OCI-M1 (cell line): Measurements from ENCODE around the gene AP1S2.

Experiments used
- DNase-seq: peaks from one replicate; lab custom pipeline; 2025; lab: John Stamatoyannopoulos, UW

AP1S2 gene

DNA sequence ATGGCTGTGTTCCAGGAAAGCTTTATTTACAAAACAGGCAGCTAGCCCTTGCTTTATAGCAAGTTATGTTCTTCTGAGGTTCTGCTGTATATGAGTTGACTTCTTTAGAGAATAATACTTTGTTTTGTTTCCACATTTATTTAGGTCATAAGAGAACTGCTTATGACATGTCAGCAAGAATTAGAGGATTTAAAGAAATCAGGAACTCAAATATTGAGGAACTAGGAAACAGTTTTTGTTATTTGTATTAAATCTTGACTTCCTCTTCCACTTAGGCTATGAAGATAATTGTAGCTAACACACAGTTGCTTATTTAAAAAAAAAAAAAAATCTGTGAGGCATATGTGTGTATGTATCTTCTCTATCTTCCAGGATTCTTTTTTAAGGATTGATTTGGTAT, 50.0 kb downstream of the AP1S2 start:
- DNase-seq, result no peak

DNA sequence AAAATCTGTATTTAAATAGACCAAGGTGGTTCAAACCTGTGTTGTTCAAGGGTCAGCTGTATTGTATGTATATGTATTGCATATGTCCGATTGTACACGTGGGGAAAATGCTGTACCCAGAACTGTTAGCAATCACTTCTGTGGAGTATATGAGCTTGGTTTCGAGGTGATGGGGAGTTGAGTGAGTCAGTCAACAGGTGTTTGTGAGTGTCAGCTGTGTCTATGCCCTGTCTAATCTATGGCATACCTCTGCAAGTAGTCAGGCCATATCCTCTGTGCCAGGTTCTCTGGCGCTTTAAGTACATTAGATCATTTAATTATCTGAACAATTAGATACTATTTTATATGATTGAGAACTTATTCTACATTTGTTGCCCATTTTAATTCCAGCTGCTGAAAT, 56.9 kb downstream of the AP1S2 start:
- no peak for DNase-seq

DNA sequence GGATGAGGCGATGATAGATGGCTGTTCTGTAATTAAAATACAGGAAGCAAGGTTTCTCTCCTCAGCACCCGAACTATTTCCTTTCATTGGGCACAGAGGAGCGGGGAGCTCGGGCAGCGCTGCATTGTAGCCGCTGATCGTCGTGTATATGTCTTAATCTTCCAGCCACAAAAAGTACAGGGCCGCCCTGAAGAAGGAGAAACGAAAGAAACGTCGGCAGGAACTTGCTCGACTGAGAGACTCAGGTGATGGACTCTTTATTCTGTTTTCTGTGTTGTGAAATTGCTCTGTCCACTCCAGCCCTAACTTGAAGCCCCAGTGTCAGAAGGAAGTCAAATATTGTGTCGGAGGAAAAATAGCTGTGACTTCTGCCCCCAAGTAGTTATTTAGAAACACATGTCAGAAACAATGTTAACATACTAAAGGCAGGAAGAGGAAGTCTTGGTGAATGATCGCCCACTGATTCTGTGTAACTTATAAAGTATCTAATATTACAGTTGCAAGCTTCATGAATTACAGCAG, 63.8 kb downstream of the AP1S2 start:
- peak; percentile 59 for DNase-seq

DNA sequence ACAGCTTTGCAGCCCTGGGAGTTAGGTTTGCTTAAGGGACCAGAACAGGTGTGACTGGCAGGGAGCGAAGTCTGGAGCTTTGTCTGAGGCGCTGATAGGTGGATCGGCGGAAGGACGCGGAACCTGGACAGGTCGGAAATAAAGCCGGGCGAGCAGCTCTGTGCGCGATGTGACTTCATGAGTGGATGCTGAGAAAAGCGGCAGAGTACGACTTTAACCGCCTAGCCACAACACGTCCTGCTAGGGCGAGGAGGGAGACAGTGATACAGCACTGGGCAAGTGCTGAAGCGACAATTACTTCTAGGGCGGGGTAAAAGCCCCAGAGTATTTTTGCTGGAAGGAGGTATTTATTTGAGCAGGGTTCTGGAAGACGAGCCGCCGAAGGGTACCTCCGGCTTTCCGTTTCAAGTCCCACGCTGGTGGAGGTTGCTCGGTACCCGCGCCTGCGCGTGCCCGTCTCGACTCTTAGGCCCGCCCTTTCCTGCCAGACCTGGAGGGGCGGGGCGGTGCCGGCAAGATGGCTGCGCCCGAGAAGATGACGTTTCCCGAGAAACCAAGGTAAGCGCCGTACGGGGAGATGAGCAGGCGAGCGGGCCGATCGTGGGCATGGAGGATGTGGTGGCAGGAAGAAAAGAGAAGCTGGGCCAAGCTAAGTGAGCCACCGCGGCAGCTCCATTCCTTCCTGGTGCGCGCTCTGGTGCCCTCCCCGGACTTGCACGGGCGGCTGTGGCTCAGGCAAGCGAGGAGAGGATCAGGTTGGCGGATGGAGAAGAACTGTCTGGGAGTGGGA, 64.4 kb downstream of the AP1S2 start, which contains the start of gene ZRSR2:
Gene ZRSR2, plus strand, starts transcription at position 506 of the 790 bp plus-strand sequence. Its CDS starts 12 bp downstream, at position 518.
- peak; percentile 85 for DNase-seq

DNA sequence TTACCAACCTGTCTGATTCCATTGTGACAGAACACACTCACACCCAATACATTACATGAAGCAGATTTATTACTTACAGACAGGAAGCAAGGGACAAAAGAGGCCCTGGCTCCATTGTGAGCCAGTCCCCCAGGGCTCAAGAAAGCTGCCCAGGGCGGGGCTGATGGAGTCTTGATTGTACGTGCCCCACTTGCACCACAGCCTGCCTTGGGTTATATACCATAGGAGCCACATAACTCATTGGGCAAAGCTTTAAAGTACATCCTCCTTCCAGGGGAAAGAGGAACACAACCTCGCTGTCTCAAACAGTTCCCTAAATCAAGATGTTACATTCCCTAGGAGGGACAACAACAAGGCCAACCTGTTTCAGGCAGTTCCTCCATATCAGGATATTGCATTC, 67.7 kb downstream of the AP1S2 start:
- DNase-seq, result no peak

DNA sequence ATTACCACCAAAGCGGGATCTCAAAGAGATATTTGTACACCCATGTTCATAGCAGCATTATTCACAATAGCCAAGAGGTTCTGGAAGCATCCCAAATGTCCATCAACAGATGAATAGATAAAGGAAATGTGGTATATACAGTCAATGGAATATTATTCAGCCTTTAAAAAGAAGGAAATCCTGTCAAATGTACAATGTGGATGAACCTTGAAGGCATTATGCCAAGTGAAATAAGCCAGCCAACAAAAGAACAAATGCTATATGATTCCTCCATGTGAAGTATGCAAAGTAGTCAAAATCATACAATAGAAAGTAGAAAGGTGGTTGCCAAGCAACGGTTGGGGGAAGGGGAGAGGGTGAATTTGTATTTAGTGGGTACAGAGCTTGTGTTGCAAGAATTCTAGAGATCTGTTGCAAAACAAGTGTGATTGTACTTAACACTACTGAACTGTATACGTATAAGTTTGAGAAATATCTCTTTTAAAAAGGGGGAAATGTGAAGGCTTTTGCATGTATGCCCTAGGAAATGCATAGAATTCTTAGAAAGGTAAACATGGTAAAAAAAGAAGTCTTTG, 69.3 kb downstream of the AP1S2 start:
- no peak for DNase-seq

GRCh38 chrX:15781961-15782699, 72.5 kb downstream of the AP1S2 start:
- peak; percentile 78 for DNase-seq
